MV-4-11 (cell line): ENCODE data around the gene AMN.

Experiments
- DNase-seq: peaks from one replicate; lab custom pipeline; 2025; lab: John Stamatoyannopoulos, UW

The AMN gene

GRCh38 chr14:102966681-102967505 lies 44.4 kb downstream of the AMN start:
- no peak for DNase-seq

GRCh38 chr14:102967506-102967795 lies 45.0 kb downstream of the AMN start:
- DNase-seq = no peak

- no peak for DNase-seq
Observed at GRCh38 chr14:102968306-102968705, 45.8 kb downstream of the AMN start.

GRCh38 chr14:102969060-102969791 lies 46.8 kb downstream of the AMN start:
- DNase-seq = no peak

GRCh38 chr14:102969901-102970300 lies 47.4 kb downstream of the AMN start:
- DNase-seq = no peak

- no peak for DNase-seq
Observed at GRCh38 chr14:102970496-102970895, 48.0 kb downstream of the AMN start.

- DNase-seq = no peak
Observed at GRCh38 chr14:102971314-102971713, 48.9 kb downstream of the AMN start.

GRCh38 chr14:102971836-102972606 lies 49.6 kb downstream of the AMN start:
- no peak for DNase-seq

- DNase-seq = peak; percentile 80
Observed at GRCh38 chr14:102973706-102974285, 51.3 kb downstream of the AMN start.

- no peak for DNase-seq
Observed at GRCh38 chr14:102975662-102976061, 53.2 kb downstream of the AMN start.

GRCh38 chr14:102977475-102977874 lies 55.0 kb downstream of the AMN start:
- DNase-seq = no peak

GRCh38 chr14:102979406-102979805 lies 56.9 kb downstream of the AMN start:
- no peak for DNase-seq

GRCh38 chr14:102980409-102980810 lies 57.9 kb downstream of the AMN start:
- peak; percentile 48 for DNase-seq
